ENCODE results near the gene SRGAP2B.
"Not testable (repeated sequence)": the region's sequence is repeated elsewhere in the genome, so short reads cannot be mapped to it uniquely, and the experiment has no call there.

DNA sequence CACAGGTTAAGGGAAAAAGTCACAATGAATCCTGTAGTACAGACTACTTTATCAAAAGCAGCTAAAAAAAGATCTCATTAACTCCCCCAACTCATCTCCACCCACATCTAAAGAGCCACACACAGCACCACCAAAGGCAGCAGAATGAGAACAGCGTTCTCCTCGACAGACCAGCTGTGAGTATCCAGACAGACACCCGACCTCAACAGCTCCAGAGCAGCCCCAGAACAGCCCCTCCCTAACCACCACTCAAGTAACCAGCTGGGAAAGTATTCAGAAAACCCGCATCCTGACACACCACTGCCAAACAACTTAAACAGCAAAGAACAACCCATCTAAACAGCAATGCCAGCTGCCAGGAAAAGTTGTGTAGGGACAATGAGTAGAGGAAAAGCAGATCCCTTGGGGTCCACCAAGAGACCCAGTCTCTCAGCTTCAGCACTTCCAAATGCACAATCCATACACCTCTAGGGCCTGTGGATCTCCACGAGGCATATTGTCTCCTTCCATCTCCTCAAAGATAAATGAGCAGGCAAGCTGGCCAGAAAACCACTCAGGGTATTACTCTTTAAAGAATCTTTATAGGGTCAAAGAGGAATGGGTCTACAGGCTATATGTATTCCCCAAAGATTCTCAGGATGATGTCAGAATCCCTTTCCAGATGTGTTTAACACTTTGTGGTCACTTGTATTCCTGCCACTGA, 49.4 kb downstream of the SRGAP2B start:
- TF ChIP-seq, protein P1, sequence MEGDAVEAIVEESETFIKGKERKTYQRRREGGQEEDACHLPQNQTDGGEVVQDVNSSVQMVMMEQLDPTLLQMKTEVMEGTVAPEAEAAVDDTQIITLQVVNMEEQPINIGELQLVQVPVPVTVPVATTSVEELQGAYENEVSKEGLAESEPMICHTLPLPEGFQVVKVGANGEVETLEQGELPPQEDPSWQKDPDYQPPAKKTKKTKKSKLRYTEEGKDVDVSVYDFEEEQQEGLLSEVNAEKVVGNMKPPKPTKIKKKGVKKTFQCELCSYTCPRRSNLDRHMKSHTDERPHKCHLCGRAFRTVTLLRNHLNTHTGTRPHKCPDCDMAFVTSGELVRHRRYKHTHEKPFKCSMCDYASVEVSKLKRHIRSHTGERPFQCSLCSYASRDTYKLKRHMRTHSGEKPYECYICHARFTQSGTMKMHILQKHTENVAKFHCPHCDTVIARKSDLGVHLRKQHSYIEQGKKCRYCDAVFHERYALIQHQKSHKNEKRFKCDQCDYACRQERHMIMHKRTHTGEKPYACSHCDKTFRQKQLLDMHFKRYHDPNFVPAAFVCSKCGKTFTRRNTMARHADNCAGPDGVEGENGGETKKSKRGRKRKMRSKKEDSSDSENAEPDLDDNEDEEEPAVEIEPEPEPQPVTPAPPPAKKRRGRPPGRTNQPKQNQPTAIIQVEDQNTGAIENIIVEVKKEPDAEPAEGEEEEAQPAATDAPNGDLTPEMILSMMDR (optimal IDR thresholded peaks at IDR 0.05 in 1 of 3, IDR thresholded peaks at IDR 0.05 in 1 of 3, conservative IDR thresholded peaks at IDR 0.05 in 1 of 3; ENCODE audit: extremely low read depth in 1 of 3, insufficient read depth in 2 of 3, low read length in 3 of 3) = not testable (repeated sequence)
- TF ChIP-seq EZH2 (IDR thresholded peaks at IDR 0.05; ENCODE audit: low read length) = not testable (repeated sequence)
